H1 (cell line): ENCODE data around the gene CRLF3.

Experiments used
- CBX5 ChIP-seq: fragments of 300-800, 300-1000 bp; sonication (generic); IDR thresholded peaks from 2 replicates; pipeline ENCODE4 v1.7.1; 2016; ENCODE audit warnings: antibody characterized with exemption, low read length, low read depth
- CTCF ChIP-seq, 3 experiments: IDR thresholded peaks; 1 replicate in 2 of 3; 2 replicates in 1 of 3; pipeline versions ENCODE4 v1.5.1 to v1.6.1; 2011; ENCODE audit warnings: low read length in 3 of 3, mild to moderate bottlenecking in 3 of 3, inconsistent platforms in 2 of 3, low read depth in 1 of 3, moderate library complexity in 1 of 3; ENCODE audit not compliant: insufficient read depth in 1 of 3; ENCODE audit errors: control extremely low read depth in 1 of 3
- HDAC2 ChIP-seq, 2 experiments: fragments of 300-600 bp in 1 of 2; sonication (generic) in 1 of 2; IDR thresholded peaks; 2 replicates each; pipeline ENCODE4 v1.6.1; 2011 to 2012; ENCODE audit warnings: low read depth in 2 of 2, low read length in 2 of 2, mild to moderate bottlenecking in 2 of 2, moderate library complexity in 2 of 2, borderline replicate concordance in 1 of 2, inconsistent platforms in 1 of 2
- NRF1 ChIP-seq: IDR thresholded peaks from 2 replicates; pipeline ENCODE4 v1.6.1; 2011; ENCODE audit warnings: mild to moderate bottlenecking, low read depth, low read length, improper control_type of control experiment
- RAD21 ChIP-seq, 2 experiments: IDR thresholded peaks in 1 of 2; conservative IDR thresholded peaks in 1 of 2; 2 replicates each; pipeline ENCODE4 v1.6.1; 2011; ENCODE audit warnings: low read depth in 2 of 2, low read length in 2 of 2, improper control_type of control experiment in 1 of 2, inconsistent platforms in 1 of 2, mild to moderate bottlenecking in 1 of 2, moderate library complexity in 1 of 2
- TEAD4 ChIP-seq: IDR thresholded peaks from 2 replicates; pipeline ENCODE4 v1.6.1; 2012; ENCODE audit warnings: low read depth, low read length, inconsistent platforms, mixed read lengths

- no peak for TF ChIP-seq RAD21 (IDR thresholded peaks at IDR 0.05 in 1 of 2, conservative IDR thresholded peaks at IDR 0.05 in 1 of 2; ENCODE audit: low read depth in 2 of 2, low read length in 2 of 2)
- TF ChIP-seq CBX5, result no peak
- no peak for TF ChIP-seq HDAC2 (IDR thresholded peaks at IDR 0.05; ENCODE audit: borderline replicate concordance in 1 of 2, low read depth in 2 of 2, low read length in 2 of 2)
- TF ChIP-seq NRF1, result no peak
- TF ChIP-seq CTCF (IDR thresholded peaks at IDR 0.05; ENCODE audit: control extremely low read depth in 1 of 3, insufficient read depth in 1 of 3, low read depth in 1 of 3, low read length in 3 of 3), result no peak
- no peak for TF ChIP-seq TEAD4
Observed at GRCh38 chr17:30831257-30831656, 6.8 kb upstream of the CRLF3 start.
